LNCaP clone FGC (cell line): ENCODE results near the gene KRT81.

Experiments used
- DNase-seq: peaks from one replicate; pipeline ENCODE4 v3.0.0-alpha.2; 2011; ENCODE audit warnings: low read depth
- H3K4me3 ChIP-seq: 2 replicates; pipeline ENCODE4 v1.5.1; 2011; ENCODE audit warnings: mild to moderate bottlenecking, low read depth, low read length, control low read depth
- TF ChIP-seq, protein P1 (sequence below): IDR thresholded peaks from 2 replicates; pipeline ENCODE4 v1.5.1; 2012; ENCODE audit warnings: mild to moderate bottlenecking; ENCODE audit not compliant: control insufficient read depth, insufficient read depth; ENCODE audit errors: extremely low read depth

KRT81 gene

GRCh38 chr12:52247622-52248540, 43.5 kb downstream of the KRT81 start:
- H3K4me3 ChIP-seq, result no peak overlapping the region
- TF ChIP-seq, protein P1, sequence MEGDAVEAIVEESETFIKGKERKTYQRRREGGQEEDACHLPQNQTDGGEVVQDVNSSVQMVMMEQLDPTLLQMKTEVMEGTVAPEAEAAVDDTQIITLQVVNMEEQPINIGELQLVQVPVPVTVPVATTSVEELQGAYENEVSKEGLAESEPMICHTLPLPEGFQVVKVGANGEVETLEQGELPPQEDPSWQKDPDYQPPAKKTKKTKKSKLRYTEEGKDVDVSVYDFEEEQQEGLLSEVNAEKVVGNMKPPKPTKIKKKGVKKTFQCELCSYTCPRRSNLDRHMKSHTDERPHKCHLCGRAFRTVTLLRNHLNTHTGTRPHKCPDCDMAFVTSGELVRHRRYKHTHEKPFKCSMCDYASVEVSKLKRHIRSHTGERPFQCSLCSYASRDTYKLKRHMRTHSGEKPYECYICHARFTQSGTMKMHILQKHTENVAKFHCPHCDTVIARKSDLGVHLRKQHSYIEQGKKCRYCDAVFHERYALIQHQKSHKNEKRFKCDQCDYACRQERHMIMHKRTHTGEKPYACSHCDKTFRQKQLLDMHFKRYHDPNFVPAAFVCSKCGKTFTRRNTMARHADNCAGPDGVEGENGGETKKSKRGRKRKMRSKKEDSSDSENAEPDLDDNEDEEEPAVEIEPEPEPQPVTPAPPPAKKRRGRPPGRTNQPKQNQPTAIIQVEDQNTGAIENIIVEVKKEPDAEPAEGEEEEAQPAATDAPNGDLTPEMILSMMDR, result no peak
- no peak for DNase-seq

DNA sequence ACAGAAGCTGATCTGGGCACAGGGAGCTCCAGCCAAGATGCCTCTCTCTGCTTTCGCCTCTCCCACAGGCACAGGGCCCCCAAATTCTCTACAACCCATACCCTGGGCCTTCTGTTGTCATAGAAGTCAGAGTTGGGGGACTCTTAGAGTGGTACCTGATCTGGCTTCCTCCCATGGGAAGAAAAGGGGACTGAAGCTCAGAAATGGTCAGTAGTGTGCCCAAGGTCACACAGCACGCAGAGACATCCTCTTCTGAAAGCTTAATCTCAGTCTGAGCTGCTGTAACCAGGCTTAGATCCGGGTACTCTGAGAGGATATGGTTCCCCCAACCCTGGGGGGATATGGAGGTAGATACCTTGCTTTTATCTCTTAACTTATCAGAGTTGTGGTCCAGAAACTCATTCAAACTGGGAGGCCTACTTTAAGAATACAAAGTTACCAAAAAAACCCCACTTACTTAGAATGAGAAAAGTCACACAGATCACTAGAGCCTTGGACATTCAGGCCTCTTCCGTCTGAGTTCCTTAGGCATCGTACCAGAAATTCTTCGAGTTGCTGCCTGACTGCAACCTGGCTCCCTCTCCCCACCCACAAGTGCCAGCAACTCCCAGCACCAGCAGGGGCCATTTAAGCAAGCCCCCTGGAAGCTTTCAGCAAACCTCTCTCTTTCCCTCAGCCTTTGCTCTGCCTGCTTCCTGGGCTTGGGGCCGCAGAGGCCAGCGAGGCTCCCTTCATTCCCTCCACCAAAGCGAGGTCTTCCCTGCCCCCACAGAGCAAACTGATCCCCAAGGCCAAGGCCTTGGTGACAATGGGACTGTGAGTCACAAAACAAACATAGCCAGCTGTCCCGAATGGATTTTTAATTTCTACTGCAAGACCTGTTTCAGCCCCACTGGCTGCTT, 44.4 kb downstream of the KRT81 start:
- TF ChIP-seq, protein P1, result no peak
- H3K4me3 ChIP-seq, result no peak overlapping the region
- no peak for DNase-seq

GRCh38 chr12:52245962-52246569, 45.3 kb downstream of the KRT81 start:
- TF ChIP-seq, protein P1, result no peak
- no peak overlapping the region for H3K4me3 ChIP-seq
- no peak for DNase-seq

DNA sequence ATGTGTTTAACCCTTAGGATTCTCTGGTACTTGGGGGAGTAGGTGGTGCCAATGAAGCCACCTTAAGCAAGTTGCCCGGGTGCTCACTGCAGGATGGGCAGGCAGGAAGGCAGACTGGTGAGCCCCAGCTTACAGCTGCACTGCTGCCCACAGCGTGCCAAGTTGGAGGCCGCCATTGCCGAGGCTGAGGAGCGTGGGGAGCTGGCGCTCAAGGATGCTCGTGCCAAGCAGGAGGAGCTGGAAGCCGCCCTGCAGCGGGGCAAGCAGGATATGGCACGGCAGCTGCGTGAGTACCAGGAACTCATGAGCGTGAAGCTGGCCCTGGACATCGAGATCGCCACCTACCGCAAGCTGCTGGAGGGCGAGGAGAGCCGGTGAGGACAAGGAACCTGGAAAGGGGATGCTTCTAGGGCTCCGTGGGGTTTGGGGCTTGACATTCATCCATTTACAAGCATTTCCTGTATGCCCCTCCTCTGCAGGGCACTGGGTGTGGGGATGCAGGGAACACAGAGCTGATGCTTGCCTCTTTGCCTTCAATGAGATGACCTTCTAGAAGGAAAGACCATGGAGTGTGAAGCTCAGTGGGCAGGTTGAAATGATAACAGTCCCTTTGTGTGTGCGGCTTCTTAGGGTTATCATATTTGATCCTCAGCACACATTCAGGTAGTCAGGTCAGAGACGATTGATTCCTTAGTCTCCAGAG, 45.9 kb downstream of the KRT81 start:
- TF ChIP-seq, protein P1, result no peak
- DNase-seq, result no peak
- H3K4me3 ChIP-seq, result no peak overlapping the region

GRCh38 chr12:52244615-52244994, 46.7 kb downstream of the KRT81 start:
- TF ChIP-seq, protein P1, result no peak
- H3K4me3 ChIP-seq, result no peak overlapping the region

More at GRCh38 chr12:52244615-52244994, 46.7 kb downstream of the KRT81 start:
- no peak for DNase-seq
